Embryonic facial prominence (tissue), 1 donor: ENCODE results near the gene VILL.
"Not testable (repeated sequence)": the region's sequence is repeated elsewhere in the genome, so short reads cannot be mapped to it uniquely, and the experiment has no call there.

Experiments used
- DNase-seq: peaks from one replicate; pipeline ENCODE4 v3.0.0-alpha.2; 2016; ENCODE audit errors: extremely low spot score

The VILL gene

GRCh38 chr3:38017445-38018295 lies 27.1 kb downstream of the VILL start:
- no peak for DNase-seq

GRCh38 chr3:38018296-38019266 lies 28.0 kb downstream of the VILL start:
- no peak for DNase-seq

GRCh38 chr3:38019658-38020341 lies 29.2 kb downstream of the VILL start:
- no peak for DNase-seq

- DNase-seq = no peak
These were observed 29.7 kb downstream of the VILL start for GRCh38 chr3:38020342-38020726.

- no peak for DNase-seq
These were observed 30.6 kb downstream of the VILL start for GRCh38 chr3:38021196-38021595.

GRCh38 chr3:38022301-38022700 lies 31.7 kb downstream of the VILL start:
- DNase-seq = no peak

GRCh38 chr3:38022896-38023709 lies 32.5 kb downstream of the VILL start:
- no peak for DNase-seq

- no peak for DNase-seq
These were observed 36.3 kb downstream of the VILL start for GRCh38 chr3:38026856-38027255.

- no peak for DNase-seq
These were observed 37.2 kb downstream of the VILL start for GRCh38 chr3:38027466-38028465.

GRCh38 chr3:38028621-38029361 lies 38.2 kb downstream of the VILL start:
- no peak for DNase-seq

- no peak for DNase-seq
These were observed 39.0 kb downstream of the VILL start, which contains the start of gene PLCD1 for GRCh38 chr3:38029400-38030125. Gene PLCD1, minus strand, starts transcription at chr3:38029642. Its CDS starts 103 bp downstream, at chr3:38029539.

GRCh38 chr3:38030126-38031021 lies 39.8 kb downstream of the VILL start:
- no peak for DNase-seq

GRCh38 chr3:38031022-38031994 lies 40.7 kb downstream of the VILL start:
- DNase-seq = no peak

GRCh38 chr3:38032328-38032865 lies 41.8 kb downstream of the VILL start:
- DNase-seq = no peak

GRCh38 chr3:38033586-38033985 lies 43.0 kb downstream of the VILL start:
- DNase-seq = not testable (repeated sequence)

- DNase-seq = not testable (repeated sequence)
These were observed 43.7 kb downstream of the VILL start for GRCh38 chr3:38034335-38034734.
